ENCODE results near the gene CNTNAP2.

GRCh38 chr7:148084138-148084537, 1967.5 kb downstream of the CNTNAP2 start:
- TF ChIP-seq POLR2AphosphoS5 (IDR thresholded peaks at IDR 0.05; ENCODE audit: insufficient read depth in 1 of 2, low read depth in 1 of 2) (no peak), POLR2A (IDR thresholded peaks at IDR 0.05) (no peak)
